ENCODE measurements around the gene GPRIN2. TPM values are rescaled to one million over a fixed set of nuclear protein-coding genes. Genes with fewer than 3 reads are reported as not detected.
"Not testable (repeated sequence)": the region's sequence is repeated elsewhere in the genome, so short reads cannot be mapped to it uniquely, and the experiment has no call there.

Gene GPRIN2
- total RNA-seq, 1 experiment from 2014 or later, result 10.5 TPM

DNA sequence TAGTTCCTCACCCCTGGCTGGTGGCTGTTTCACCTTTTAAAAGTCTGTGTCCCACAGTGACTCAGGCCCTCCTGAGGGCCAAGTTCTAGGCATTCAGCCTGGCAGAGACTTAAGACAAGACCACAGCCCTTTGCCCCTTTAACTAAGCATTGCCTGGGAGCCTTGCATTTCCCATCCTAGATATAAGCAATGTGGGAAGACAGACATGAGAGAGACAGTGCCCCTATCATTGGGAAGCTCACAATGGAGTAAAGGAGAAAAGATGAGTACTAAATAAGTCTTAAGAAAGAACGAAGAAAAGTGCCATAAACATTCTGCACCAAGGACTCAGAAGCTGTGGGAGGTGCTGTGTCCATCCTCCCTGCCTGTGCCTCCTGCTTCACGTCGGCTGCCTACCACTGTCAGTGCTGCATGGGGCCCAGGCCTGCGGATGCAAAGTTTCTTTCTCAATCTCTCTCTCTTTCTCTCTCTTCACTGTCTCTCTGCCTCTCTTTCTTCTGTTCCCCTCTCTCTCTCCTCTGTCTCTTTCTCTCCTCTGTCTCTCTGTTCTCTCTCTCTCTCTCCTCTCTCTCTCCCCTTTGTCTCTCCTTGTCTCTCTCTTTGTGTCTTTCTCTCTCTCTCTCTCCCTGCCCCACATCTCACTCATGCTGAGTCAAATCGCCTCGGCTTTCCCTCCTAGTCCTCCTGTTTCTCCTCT lies 21.5 kb downstream of the GPRIN2 start:
- Histone ChIP-seq H4K5ac (ENCODE audit: insufficient read length, low read depth, low read length) (no peak overlapping the region), H4K20me1 (ENCODE audit: control insufficient read depth, insufficient read depth, insufficient read length) (no peaks in the 10 kb centered on the region), H3K9ac (ENCODE audit: extremely low read depth, insufficient read length, low read length) (no peak overlapping the region), H2BK15ac (ENCODE audit: low read depth, low read length) (no peak overlapping the region), H2BK5ac (ENCODE audit: insufficient read length, low read length) (no peak overlapping the region), H3K79me1 (ENCODE audit: insufficient read depth, low read depth, low read length, poor library complexity, severe bottlenecking) (no peaks in the 10 kb centered on the region), H3T11ph (ENCODE audit: low read length) (no peak overlapping the region), H2BK20ac (ENCODE audit: low read depth, low read length, poor library complexity, severe bottlenecking) (no peak overlapping the region), H2BK120ac (ENCODE audit: low read depth, low read length, poor library complexity, severe bottlenecking) (no peak overlapping the region), H3K18ac (ENCODE audit: insufficient read length, low read depth, low read length) (no peak overlapping the region), H2AFZ (ENCODE audit: low read length) (no peak overlapping the region), H4K8ac (replicated peaks; ENCODE audit: insufficient read length, low read depth, low read length) (no peak overlapping the region), H3K9me3 (ENCODE audit: control insufficient read depth, low read depth, low read length) (no peaks in the 10 kb centered on the region), H3K27me3 (ENCODE audit: insufficient read depth, low read length) (no peaks in the 10 kb centered on the region), H3K27ac (ENCODE audit: insufficient read length, low read depth, low read length) (no peak overlapping the region), H3K14ac (ENCODE audit: insufficient read depth, low read length) (no peak overlapping the region), H2BK12ac (ENCODE audit: insufficient read length, low read depth, low read length) (no peak overlapping the region), H3K23me2 (ENCODE audit: insufficient read length, low read depth, low read length, poor library complexity, severe bottlenecking) (no peaks in the 10 kb centered on the region), H3K23ac (ENCODE audit: insufficient read length, low read depth, low read length) (no peak overlapping the region), H2AK5ac (ENCODE audit: insufficient read length, low read length) (no peak overlapping the region), H3K4me1 (ENCODE audit: insufficient read depth, low read length) (peaks cover 4% of the 10 kb centered on the region; the same call in 1 of the 2 replicates), H3K4me2 (ENCODE audit: insufficient read depth, insufficient read length, low read length) (no peak overlapping the region), H3K79me2 (ENCODE audit: insufficient read depth, low read length) (no peaks in the 10 kb centered on the region), H3K4ac (ENCODE audit: low read depth, low read length) (no peak overlapping the region), H3K56ac (ENCODE audit: insufficient read length, low read depth, low read length) (no peak overlapping the region), H4K91ac (ENCODE audit: insufficient read length, low read depth, low read length) (no peak overlapping the region)
- Mint-ChIP-seq H3K27ac (no peak overlapping the region), H3K36me3 (ENCODE audit: insufficient read depth in 1 of 3, low read depth in 3 of 3) (no peaks in the 10 kb centered on the region), H3K4me3 (no peak overlapping the region), H3K9me3 (no peaks in the 10 kb centered on the region), H3K4me1 (peaks cover 13 to 14% of the 10 kb centered on the region in 2 experiments), H3K27me3 (ENCODE audit: low read depth) (peaks cover 11% of the 10 kb centered on the region)
- TF ChIP-seq, protein P1, sequence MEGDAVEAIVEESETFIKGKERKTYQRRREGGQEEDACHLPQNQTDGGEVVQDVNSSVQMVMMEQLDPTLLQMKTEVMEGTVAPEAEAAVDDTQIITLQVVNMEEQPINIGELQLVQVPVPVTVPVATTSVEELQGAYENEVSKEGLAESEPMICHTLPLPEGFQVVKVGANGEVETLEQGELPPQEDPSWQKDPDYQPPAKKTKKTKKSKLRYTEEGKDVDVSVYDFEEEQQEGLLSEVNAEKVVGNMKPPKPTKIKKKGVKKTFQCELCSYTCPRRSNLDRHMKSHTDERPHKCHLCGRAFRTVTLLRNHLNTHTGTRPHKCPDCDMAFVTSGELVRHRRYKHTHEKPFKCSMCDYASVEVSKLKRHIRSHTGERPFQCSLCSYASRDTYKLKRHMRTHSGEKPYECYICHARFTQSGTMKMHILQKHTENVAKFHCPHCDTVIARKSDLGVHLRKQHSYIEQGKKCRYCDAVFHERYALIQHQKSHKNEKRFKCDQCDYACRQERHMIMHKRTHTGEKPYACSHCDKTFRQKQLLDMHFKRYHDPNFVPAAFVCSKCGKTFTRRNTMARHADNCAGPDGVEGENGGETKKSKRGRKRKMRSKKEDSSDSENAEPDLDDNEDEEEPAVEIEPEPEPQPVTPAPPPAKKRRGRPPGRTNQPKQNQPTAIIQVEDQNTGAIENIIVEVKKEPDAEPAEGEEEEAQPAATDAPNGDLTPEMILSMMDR (conservative IDR thresholded peaks at IDR 0.05), result no peak
- DNase-seq, result no peak
- no CpG with 5 or more reads among the region's 6 CpGs for WGBS (ENCODE audit: extremely low coverage, insufficient read length, low lambda C conversion rate)

DNA sequence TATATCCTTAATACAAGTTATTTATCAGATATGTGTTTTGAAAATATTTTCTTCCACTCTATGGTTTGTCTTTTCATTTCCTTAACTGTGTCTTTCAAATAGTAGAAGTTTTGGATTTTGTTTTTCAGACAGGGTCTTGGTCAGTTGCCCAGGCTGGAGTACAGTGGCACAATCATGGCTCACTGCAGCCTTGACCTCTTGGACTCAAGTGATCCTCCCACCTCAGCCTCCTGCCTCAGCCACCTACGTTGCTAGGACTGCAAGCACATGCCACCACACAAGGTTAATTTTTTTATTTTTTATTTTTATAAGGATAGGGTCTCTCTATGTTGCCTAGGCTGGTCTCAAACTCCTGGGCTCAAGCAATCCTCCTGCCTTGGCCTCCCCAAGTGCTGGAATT lies 24.2 kb downstream of the GPRIN2 start:
- not testable (repeated sequence) for H3K79me2 ChIP-seq (ENCODE audit: insufficient read depth, low read length); H3K27ac Mint-ChIP-seq; H3K14ac ChIP-seq (ENCODE audit: insufficient read depth, low read length); H3K4me1 ChIP-seq (ENCODE audit: insufficient read depth, low read length); H3K4me1 Mint-ChIP-seq; H2BK12ac ChIP-seq (ENCODE audit: insufficient read length, low read depth, low read length); H4K8ac ChIP-seq (replicated peaks; ENCODE audit: insufficient read length, low read depth, low read length); H3T11ph ChIP-seq (ENCODE audit: low read length); H3K4me2 ChIP-seq (ENCODE audit: insufficient read depth, insufficient read length, low read length); H3K18ac ChIP-seq (ENCODE audit: insufficient read length, low read depth, low read length); H2BK15ac ChIP-seq (ENCODE audit: low read depth, low read length); H3K27me3 ChIP-seq (ENCODE audit: insufficient read depth, low read length); H3K9me3 ChIP-seq (ENCODE audit: control insufficient read depth, low read depth, low read length); H2BK20ac ChIP-seq (ENCODE audit: low read depth, low read length, poor library complexity, severe bottlenecking); H3K27me3 Mint-ChIP-seq (ENCODE audit: low read depth); H2AFZ ChIP-seq (ENCODE audit: low read length); H3K9me3 Mint-ChIP-seq; H3K23ac ChIP-seq (ENCODE audit: insufficient read length, low read depth, low read length); H3K23me2 ChIP-seq (ENCODE audit: insufficient read length, low read depth, low read length, poor library complexity, severe bottlenecking); H4K20me1 ChIP-seq (ENCODE audit: control insufficient read depth, insufficient read depth, insufficient read length); H4K91ac ChIP-seq (ENCODE audit: insufficient read length, low read depth, low read length); H3K9ac ChIP-seq (ENCODE audit: extremely low read depth, insufficient read length, low read length); H2BK5ac ChIP-seq (ENCODE audit: insufficient read length, low read length); H3K56ac ChIP-seq (ENCODE audit: insufficient read length, low read depth, low read length); DNase-seq; H3K36me3 Mint-ChIP-seq (ENCODE audit: insufficient read depth in 1 of 3, low read depth in 3 of 3); H4K5ac ChIP-seq (ENCODE audit: insufficient read length, low read depth, low read length); H3K27ac ChIP-seq (ENCODE audit: insufficient read length, low read depth, low read length); H3K79me1 ChIP-seq (ENCODE audit: insufficient read depth, low read depth, low read length, poor library complexity, severe bottlenecking); H3K4ac ChIP-seq (ENCODE audit: low read depth, low read length); H3K4me3 Mint-ChIP-seq; H2AK5ac ChIP-seq (ENCODE audit: insufficient read length, low read length); H2BK120ac ChIP-seq (ENCODE audit: low read depth, low read length, poor library complexity, severe bottlenecking)
- WGBS (ENCODE audit: extremely low coverage, insufficient read length, low lambda C conversion rate), result no CpG with 5 or more reads among the region's 1 CpG

Measured in H9 (cell line).